Measurements from ENCODE around the gene HTR4. TPM values are rescaled to one million over a fixed set of nuclear protein-coding genes. Genes with fewer than 3 reads are reported as not detected.

Gene HTR4
- total RNA-seq, 1 experiment from 2014 or later: not detected

DNA sequence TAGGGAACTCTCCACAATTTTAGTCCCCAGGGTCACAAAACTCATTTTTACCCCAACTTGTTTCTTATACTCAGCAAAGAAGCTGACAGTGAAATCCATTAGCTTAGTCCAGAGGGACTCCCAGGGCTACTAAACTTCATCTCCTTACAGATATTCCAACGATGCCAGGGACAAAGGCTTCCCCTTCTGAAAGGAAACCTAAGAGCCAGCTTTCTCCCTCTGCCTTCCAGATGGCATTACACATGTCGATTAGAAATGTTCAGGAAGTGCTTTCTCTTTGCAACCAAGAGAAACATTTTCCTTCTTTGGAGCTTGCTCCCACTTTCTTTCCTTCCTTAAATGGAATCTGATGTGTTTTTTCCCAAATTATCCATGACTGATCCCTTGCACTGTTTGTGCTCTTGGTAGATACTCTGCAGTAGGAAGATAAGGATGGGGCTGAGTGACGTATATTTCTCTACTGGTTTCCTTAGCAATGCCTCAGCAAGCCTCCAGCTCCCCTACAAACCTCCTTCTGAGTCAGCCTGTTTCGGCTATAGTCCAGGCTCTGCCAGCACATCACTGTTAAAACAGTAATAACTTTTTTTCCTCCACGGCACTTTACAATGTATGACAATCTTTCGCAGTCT, 43.0 kb upstream of the HTR4 start:
- Histone ChIP-seq H3T11ph (ENCODE audit: low read length) (no peak overlapping the region), H2AK5ac (ENCODE audit: insufficient read length, low read length) (no peak overlapping the region), H3K23ac (ENCODE audit: insufficient read length, low read depth, low read length) (no peak overlapping the region), H3K79me2 (ENCODE audit: insufficient read depth, low read length) (no peaks in the 10 kb centered on the region), H2BK5ac (ENCODE audit: insufficient read length, low read length) (no peak overlapping the region), H2BK20ac (ENCODE audit: low read depth, low read length, poor library complexity, severe bottlenecking) (no peak overlapping the region), H3K14ac (ENCODE audit: insufficient read depth, low read length) (no peak overlapping the region), H3K56ac (ENCODE audit: insufficient read length, low read depth, low read length) (no peak overlapping the region), H4K91ac (ENCODE audit: insufficient read length, low read depth, low read length) (no peak overlapping the region), H3K27ac (ENCODE audit: insufficient read length, low read depth, low read length) (no peak overlapping the region), H2BK12ac (ENCODE audit: insufficient read length, low read depth, low read length) (no peak overlapping the region), H3K4ac (ENCODE audit: low read depth, low read length) (no peak overlapping the region), H3K9me3 (ENCODE audit: control insufficient read depth, low read depth, low read length) (no peaks in the 10 kb centered on the region), H2BK120ac (ENCODE audit: low read depth, low read length, poor library complexity, severe bottlenecking) (no peak overlapping the region), H4K8ac (replicated peaks; ENCODE audit: insufficient read length, low read depth, low read length) (no peak overlapping the region), H3K79me1 (ENCODE audit: insufficient read depth, low read depth, low read length, poor library complexity, severe bottlenecking) (no peaks in the 10 kb centered on the region), H4K5ac (ENCODE audit: insufficient read length, low read depth, low read length) (no peak overlapping the region), H4K20me1 (ENCODE audit: control insufficient read depth, insufficient read depth, insufficient read length) (no peaks in the 10 kb centered on the region), H3K4me2 (ENCODE audit: insufficient read depth, insufficient read length, low read length) (no peak overlapping the region), H3K4me1 (ENCODE audit: insufficient read depth, low read length) (no peaks in the 10 kb centered on the region), H2BK15ac (ENCODE audit: low read depth, low read length) (no peak overlapping the region), H3K23me2 (ENCODE audit: insufficient read length, low read depth, low read length, poor library complexity, severe bottlenecking) (no peaks in the 10 kb centered on the region), H3K18ac (ENCODE audit: insufficient read length, low read depth, low read length) (no peak overlapping the region), H3K27me3 (ENCODE audit: insufficient read depth, low read length) (no peaks in the 10 kb centered on the region; the same call in 1 of the 2 replicates), H3K9ac (ENCODE audit: extremely low read depth, insufficient read length, low read length) (no peak overlapping the region), H2AFZ (ENCODE audit: low read length) (no peak overlapping the region)
- no peak for TF ChIP-seq CTCF (conservative IDR thresholded peaks at IDR 0.05)
- H3K27me3 Mint-ChIP-seq (ENCODE audit: low read depth): no peaks in the 10 kb centered on the region
- no peaks in the 10 kb centered on the region; a peak in 1 of 5 replicates for H3K9me3 Mint-ChIP-seq
- H3K27ac Mint-ChIP-seq: no peak overlapping the region
- no peak for DNase-seq
- no peaks in the 10 kb centered on the region for H3K36me3 Mint-ChIP-seq (ENCODE audit: insufficient read depth in 1 of 3, low read depth in 3 of 3)
- WGBS (ENCODE audit: extremely low coverage, insufficient read length, low lambda C conversion rate): no CpG with 5 or more reads among the region's 6 CpGs
- H3K4me1 Mint-ChIP-seq: peaks cover 3 to 4% of the 10 kb centered on the region in 2 experiments; a peak in 1 of 4 replicates
- H3K4me3 Mint-ChIP-seq: no peak overlapping the region
